Ishikawa (cell line): Measurements from ENCODE around the gene ZBTB46.
A peak's percentile ranks its signal among the peaks of the same experiment; 100 is the strongest.

Experiments
- CEBPB ChIP-seq: IDR thresholded peaks from 2 replicates; pipeline ENCODE4 v1.6.1; 2012
- CREB1 ChIP-seq: IDR thresholded peaks from 2 replicates; pipeline ENCODE4 v1.6.1; 2012; ENCODE audit warnings: low read depth
- EGR1 ChIP-seq: IDR thresholded peaks from 2 replicates; pipeline ENCODE4 v1.6.1; 2012
- EP300 ChIP-seq: IDR thresholded peaks from 2 replicates; pipeline ENCODE4 v1.6.1; 2012; ENCODE audit warnings: borderline replicate concordance
- FOXM1 ChIP-seq: IDR thresholded peaks from 2 replicates; pipeline ENCODE4 v1.6.1; 2012; ENCODE audit warnings: low read depth, borderline replicate concordance
- MAX ChIP-seq: IDR thresholded peaks from 2 replicates; pipeline ENCODE4 v1.6.1; 2012
- NFIC ChIP-seq: IDR thresholded peaks from 2 replicates; pipeline ENCODE4 v1.6.1; 2012
- RAD21 ChIP-seq: IDR thresholded peaks from 2 replicates; pipeline ENCODE4 v1.6.1; 2012; ENCODE audit warnings: low read depth
- TAF1 ChIP-seq: IDR thresholded peaks from 2 replicates; pipeline ENCODE4 v1.6.1; 2012; ENCODE audit warnings: low read depth, mild to moderate bottlenecking
- TCF12 ChIP-seq: IDR thresholded peaks from 2 replicates; pipeline ENCODE4 v1.6.1; 2012; ENCODE audit warnings: low read depth
- TEAD4 ChIP-seq: IDR thresholded peaks from 2 replicates; pipeline ENCODE4 v1.6.1; 2012
- YY1 ChIP-seq: IDR thresholded peaks from 2 replicates; pipeline ENCODE4 v1.6.1; 2012; ENCODE audit warnings: low read depth
- ZBTB7A ChIP-seq: IDR thresholded peaks from 2 replicates; pipeline ENCODE4 v1.6.1; 2012; ENCODE audit warnings: low read depth
- TF ChIP-seq, protein P1 (sequence below): IDR thresholded peaks from 2 replicates; pipeline ENCODE4 v1.6.1; 2012
- TF ChIP-seq, protein P2 (sequence below): IDR thresholded peaks from 2 replicates; pipeline ENCODE4 v1.6.1; 2012; ENCODE audit warnings: low read depth, mild to moderate bottlenecking

ZBTB46 gene

DNA sequence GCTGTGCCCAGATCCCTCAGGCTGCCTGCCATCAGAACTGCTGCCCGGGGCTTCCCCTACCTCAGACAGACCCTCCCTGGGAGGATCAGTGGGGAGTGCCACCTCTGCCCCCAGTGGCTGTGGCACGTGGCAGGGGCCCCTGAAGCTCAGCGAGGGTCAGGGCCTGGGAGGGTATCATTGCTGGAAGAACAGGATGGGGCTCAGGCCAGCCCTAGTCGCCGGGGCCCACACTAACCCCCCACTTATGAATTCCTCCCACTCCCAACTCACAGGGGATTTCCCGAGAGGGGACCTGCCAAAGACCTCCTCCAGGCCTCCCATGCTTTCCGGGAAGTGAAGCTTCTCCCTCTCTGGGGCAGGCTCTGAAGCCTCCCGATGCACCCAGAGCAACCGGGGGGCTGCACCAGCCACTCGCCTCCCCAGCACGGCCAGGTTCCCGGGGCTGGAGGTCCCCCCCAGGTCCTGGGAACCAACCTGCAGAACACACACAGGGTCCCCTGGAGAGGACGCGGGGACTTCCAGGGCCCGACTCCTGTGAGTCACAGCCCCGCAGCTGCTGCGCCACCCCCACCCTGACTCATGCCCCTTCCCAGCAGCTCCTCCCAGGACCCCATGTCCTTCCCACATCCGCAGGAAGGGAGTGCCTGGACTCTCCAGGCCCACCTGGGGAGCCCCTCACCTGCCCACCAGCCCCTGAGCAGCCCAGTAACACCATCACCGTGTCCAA, 132.2 kb downstream of the ZBTB46 start:
- TF ChIP-seq CREB1 (no peak), CEBPB (no peak), TAF1 (no peak), TEAD4 (no peak)

GRCh38 chr20:63697868-63698545, 133.1 kb downstream of the ZBTB46 start:
- TF ChIP-seq YY1 (no peak), MAX (no peak), FOXM1 (no peak), TEAD4 (no peak), CEBPB (no peak), CREB1 (no peak), ZBTB7A (no peak), EP300 (no peak), EGR1 (no peak)

DNA sequence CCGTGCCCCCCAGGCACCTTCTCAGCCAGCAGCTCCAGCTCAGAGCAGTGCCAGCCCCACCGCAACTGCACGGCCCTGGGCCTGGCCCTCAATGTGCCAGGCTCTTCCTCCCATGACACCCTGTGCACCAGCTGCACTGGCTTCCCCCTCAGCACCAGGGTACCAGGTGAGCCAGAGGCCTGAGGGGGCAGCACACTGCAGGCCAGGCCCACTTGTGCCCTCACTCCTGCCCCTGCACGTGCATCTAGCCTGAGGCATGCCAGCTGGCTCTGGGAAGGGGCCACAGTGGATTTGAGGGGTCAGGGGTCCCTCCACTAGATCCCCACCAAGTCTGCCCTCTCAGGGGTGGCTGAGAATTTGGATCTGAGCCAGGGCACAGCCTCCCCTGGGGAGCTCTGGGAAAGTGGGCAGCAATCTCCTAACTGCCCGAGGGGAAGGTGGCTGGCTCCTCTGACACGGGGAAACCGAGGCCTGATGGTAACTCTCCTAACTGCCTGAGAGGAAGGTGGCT, 133.7 kb downstream of the ZBTB46 start:
- TF ChIP-seq NFIC = peak; percentile 39; the same call in 1 of the 2 replicates
- TF ChIP-seq CREB1 = no peak
- TF ChIP-seq, protein P1, sequence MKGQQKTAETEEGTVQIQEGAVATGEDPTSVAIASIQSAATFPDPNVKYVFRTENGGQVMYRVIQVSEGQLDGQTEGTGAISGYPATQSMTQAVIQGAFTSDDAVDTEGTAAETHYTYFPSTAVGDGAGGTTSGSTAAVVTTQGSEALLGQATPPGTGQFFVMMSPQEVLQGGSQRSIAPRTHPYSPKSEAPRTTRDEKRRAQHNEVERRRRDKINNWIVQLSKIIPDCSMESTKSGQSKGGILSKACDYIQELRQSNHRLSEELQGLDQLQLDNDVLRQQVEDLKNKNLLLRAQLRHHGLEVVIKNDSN = no peak
- TF ChIP-seq, protein P2, sequence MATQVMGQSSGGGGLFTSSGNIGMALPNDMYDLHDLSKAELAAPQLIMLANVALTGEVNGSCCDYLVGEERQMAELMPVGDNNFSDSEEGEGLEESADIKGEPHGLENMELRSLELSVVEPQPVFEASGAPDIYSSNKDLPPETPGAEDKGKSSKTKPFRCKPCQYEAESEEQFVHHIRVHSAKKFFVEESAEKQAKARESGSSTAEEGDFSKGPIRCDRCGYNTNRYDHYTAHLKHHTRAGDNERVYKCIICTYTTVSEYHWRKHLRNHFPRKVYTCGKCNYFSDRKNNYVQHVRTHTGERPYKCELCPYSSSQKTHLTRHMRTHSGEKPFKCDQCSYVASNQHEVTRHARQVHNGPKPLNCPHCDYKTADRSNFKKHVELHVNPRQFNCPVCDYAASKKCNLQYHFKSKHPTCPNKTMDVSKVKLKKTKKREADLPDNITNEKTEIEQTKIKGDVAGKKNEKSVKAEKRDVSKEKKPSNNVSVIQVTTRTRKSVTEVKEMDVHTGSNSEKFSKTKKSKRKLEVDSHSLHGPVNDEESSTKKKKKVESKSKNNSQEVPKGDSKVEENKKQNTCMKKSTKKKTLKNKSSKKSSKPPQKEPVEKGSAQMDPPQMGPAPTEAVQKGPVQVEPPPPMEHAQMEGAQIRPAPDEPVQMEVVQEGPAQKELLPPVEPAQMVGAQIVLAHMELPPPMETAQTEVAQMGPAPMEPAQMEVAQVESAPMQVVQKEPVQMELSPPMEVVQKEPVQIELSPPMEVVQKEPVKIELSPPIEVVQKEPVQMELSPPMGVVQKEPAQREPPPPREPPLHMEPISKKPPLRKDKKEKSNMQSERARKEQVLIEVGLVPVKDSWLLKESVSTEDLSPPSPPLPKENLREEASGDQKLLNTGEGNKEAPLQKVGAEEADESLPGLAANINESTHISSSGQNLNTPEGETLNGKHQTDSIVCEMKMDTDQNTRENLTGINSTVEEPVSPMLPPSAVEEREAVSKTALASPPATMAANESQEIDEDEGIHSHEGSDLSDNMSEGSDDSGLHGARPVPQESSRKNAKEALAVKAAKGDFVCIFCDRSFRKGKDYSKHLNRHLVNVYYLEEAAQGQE = no peak

GRCh38 chr20:63696628-63697356, 134.3 kb downstream of the ZBTB46 start, which contains the start of gene TNFRSF6B:
Gene TNFRSF6B (plus strand): TSS chr20:63696652. CDS start chr20:63696768, 116 bp downstream.
- TF ChIP-seq CEBPB = no peak
- TF ChIP-seq EGR1 = no peak
- TF ChIP-seq TCF12 = no peak
- no peak for TF ChIP-seq EP300
- no peak for TF ChIP-seq RAD21
- no peak for TF ChIP-seq YY1
- TF ChIP-seq CREB1 = no peak
- TF ChIP-seq, protein P1 = no peak
- TF ChIP-seq TAF1 = no peak
- TF ChIP-seq ZBTB7A = no peak

- TF ChIP-seq NFIC (no peak), ZBTB7A (no peak), EP300 (no peak), YY1 (no peak), CEBPB (no peak), RAD21 (no peak)
- TF ChIP-seq, protein P1 = no peak
- TF ChIP-seq, protein P2 = 0 out of 2 replicates have a peak, but pooled peaks have one; percentile 28
Measured at GRCh38 chr20:63696306-63696627, 134.8 kb downstream of the ZBTB46 start.
